GM18868 (cell line): ENCODE measurements around the gene OGFOD3.
"Not testable (repeated sequence)": the region's sequence is repeated elsewhere in the genome, so short reads cannot be mapped to it uniquely, and the experiment has no call there.

Experiments
- ATAC-seq: cut with Tn5 transposase; IDR thresholded peaks from one replicate; pipeline ENCODE4 v1.9.1; 2021; ENCODE audit warnings: mild to moderate bottlenecking, moderate library complexity; ENCODE audit not compliant: unreplicated experiment

OGFOD3 gene

DNA sequence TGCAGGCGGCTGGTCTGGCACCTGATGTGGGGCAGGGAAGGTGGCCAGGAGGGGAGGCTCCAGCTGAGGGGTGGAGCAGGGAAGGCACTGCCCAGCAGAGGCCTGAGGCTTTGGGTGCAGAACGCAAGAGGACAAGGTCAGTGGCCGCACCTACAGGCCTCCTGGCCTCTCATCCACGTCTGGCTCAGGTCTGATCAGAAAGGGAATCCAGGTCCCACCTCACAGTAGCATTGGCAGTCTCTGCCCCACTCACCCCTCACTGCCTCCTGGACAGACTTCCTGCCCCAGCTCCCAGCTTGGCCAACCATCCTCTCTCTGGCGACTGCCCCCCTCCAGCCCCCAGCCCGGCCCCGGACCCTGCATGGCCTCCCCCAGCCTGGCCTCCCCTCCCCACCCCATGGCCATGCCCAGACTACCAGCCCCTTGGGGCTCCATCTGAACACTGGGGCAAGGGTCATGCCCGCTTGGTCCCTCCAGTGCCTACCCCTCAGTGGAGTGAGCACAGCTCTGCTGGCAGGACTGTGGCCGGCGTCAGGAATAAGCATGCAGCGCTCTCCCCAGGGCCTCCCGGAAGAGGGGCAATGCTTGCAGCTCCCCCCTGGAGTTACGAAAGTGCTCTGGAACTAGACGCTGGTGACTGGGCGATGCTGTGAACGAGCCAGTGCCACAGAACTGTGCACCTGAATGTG lies 42.2 kb downstream of the OGFOD3 start:
- ATAC-seq = no peak

DNA sequence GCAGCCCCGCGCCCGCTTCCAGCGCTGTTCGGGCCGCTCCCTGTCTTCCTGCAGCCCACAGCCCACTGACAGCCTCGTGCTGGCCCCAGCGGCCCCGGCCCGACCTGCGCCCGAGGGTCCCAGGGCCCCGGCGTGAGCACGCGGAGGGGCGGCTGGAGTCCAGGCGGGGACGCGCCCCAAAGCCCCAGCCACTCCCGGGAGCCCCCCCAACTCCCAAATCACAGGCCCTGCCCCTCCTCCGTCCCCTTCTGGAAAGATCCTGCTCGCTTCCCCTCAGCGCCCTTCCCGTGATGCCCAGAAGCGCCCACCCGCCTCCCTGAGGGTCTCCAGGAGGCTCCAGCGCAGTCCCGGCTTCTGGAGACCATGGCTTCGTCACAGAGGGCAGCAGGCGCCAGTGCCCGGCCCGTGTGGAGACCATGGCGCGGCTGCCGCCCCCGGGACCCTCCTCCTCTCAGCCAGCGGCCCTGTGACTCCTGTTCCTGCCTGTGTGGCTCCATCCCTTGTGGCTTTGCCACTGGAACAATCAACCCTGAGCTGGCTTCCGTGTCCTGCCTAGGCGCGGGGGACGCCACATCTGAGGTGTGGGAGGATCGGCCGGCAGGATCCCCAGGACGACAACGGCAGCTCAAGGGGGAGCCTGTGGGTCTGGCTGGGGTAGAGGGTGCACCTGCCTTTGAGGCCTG lies 42.9 kb downstream of the OGFOD3 start:
- no peak for ATAC-seq

DNA sequence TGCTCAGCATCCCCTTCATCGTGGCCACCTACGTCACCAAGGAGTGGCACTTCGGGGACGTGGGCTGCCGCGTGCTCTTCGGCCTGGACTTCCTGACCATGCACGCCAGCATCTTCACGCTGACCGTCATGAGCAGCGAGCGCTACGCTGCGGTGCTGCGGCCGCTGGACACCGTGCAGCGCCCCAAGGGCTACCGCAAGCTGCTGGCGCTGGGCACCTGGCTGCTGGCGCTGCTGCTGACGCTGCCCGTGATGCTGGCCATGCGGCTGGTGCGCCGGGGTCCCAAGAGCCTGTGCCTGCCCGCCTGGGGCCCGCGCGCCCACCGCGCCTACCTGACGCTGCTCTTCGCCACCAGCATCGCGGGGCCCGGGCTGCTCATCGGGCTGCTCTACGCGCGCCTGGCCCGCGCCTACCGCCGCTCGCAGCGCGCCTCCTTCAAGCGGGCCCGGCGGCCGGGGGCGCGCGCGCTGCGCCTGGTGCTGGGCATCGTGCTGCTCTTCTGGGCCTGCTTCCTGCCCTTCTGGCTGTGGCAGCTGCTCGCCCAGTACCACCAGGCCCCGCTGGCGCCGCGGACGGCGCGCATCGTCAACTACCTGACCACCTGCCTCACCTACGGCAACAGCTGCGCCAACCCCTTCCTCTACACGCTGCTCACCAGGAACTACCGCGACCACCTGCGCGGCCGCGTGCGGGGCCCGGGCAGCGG lies 43.6 kb downstream of the OGFOD3 start:
- no peak for ATAC-seq

DNA sequence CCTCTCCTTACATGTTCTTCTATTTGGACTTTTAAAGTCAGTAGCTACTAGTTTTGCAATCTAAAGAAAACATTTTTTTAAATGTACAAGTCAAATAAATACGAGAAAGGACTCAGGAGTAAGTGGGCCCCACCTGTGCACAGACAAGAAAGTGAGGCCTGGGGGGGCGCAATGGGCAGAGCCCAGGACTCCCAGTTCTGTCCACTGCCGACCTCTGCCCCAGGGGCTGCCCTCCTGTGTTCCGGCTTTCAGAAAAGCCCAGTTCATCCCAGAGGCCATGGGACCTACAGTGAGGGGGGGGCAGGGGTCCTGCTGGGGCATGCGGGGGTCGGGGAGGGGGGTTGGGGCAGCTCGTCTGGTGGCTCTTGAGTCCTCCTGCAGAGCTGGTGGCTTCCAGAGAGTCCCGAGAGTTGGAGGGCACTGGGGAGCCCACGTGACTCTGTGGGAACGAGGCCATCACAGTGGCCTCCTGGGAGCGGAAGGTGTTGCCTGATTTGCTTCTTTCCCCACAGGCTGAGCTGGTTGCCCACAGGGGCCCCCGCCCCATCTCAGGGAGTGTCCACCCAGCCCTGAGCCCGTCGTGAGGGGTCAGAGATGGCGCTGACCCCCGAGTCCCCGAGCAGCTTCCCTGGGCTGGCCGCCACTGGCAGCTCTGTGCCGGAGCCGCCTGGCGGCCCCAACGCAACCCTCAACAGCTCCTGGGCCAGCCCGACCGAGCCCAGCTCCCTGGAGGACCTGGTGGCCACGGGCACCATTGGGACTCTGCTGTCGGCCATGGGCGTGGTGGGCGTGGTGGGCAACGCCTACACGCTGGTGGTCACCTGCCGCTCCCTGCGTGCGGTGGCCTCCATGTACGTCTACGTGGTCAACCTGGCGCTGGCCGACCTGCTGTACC lies 44.4 kb downstream of the OGFOD3 start:
- ATAC-seq = no peak

DNA sequence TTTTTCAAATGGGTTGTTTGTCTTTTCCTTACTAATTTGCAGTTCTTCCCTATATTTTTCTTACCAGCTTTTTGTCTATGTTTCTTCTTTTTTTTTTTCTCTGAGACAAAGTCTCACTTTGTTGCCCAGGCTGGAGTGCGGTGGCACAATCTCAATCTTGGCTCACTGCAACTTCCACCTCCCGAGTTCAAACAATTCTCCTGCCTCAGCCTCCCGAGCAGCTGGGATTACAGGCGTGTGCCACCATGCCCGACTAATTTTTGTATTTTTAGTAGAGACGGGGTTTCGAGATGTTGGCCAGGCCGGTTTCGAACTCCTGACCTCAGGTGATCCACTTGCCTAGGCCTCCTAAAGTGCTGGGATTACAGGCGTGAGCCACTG lies 45.3 kb downstream of the OGFOD3 start:
- not testable (repeated sequence) for ATAC-seq

DNA sequence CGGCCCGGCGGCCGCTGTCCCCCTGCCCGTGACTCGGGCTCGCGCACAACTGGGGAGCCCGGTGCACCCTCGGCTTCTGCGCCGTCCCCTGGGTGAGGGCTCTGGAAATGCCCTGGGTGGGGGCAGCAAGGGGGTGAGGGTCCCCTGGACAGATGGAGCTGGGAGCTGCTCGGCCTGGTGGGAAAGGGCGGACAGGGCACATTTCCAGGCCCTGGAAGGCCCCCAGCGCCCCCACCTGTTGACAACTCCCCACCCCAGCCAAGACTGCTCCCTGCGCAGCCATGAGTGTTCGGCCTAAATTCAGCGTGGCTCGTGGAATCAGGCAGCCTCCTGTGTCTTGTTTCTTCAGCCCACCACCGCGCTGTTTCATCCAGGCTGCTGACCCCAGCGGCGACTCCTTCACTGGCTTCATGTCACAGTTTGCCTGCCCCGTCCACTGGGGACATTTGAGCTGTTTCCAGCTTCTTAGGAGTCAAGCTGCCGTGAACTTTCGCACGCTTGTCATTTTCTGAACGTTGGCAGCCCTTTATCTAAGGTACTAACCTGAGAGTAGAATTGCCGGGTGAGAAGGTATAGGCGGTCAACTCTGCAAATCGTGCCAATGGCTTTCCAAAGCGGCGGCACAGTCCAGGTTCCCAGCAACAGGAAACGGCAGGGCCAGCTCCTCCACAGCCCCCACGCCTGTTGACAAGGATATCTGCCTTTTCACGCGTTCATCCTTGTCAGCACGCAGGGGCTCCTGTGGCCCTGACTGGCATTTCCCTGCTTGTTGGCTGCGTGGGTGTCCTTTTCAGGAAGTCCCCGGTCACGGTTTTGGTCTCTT lies 45.9 kb downstream of the OGFOD3 start:
- ATAC-seq = no peak

DNA sequence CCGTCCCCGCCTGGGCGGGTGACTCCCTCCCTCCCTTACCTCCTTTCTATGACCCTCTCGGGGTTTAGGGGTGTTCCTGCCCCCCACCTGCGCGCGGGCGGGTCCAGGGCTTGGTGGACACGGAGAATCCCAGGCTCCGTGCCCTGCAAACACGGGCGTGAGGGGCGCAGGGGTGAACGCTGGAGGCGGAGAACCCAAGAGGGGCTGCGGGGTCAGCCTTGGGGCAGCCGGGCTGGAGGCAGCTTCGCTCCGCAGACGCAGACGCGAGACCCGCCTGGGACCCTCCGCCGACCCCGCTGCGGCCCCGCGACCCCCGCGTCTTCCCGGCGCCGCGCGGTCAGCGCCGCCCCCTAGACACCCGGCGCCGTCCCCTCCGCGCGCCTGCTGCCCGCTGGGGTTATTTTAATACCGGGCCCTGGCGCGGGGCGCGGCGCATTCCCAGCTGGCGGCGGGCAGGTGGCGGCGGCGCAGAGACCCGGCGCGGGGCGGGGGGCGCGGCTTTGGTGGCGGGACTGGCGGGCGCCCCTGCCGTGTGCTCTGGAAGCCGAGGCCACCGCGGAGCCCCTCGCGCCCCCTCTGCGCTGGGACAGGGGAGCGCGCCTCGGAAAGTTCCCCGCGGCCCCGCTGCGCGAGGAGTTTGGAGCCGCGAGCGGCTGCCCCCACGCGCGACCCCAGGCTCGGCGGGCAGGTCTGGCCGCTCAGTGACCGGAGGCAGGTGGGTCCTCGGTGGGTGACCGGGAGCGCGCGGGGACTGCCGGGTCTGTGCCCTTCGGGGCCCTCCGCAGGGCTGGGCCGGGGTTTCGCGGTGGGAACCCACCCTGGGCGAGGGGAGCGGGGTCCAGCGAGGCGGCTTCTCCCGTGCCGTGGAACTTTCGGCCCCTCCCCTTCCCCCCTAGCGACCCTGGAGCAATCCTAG lies 46.8 kb downstream of the OGFOD3 start, which contains the start of gene UTS2R:
UTS2R (plus strand) TSS at position 433 of the 916 bp plus-strand sequence. CDS start 2,560 bp downstream, outside the sequence.
- ATAC-seq = no peak

DNA sequence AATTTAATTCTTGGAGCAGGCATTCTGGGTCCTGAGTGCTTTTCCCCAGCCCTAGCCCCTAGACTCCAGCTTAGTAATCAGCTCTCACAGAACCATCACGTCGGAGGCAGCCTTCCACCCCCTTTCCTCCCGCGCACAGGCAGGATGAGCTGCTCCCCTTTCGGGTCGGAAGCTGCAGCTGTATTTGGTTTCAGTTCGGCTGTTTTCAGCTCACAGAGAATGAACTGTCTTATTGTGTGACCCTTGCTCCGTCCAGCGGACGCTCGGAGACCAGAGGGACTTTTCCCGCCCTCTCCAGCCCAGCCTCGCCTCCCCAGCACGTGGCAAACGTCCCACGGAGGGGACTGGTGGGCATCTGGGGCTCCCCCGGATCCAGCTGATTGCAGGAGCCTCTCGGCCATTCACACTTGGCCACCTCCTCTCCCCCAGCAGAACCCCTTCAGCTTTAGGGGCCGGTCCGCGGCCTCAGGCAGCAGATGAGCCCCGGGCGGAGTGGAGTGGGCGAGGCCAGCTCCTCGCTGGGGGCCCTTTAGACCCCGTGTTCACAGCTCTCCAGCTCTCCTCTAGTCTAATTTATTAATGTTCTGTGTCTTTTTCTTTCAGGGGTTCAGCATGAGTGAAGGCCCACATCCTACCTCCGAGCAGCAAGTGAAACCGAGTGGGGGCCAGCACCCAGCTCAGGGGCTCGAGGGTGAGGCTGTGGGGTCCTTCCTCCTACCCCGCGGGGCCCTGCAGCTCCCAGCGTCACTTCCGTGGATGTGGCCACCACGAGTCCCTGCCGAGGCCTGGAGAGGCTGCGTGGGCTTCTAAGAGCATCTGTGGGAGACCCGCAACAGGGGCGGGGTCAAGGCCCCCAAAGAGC lies 47.7 kb downstream of the OGFOD3 start:
- ATAC-seq = no peak

DNA sequence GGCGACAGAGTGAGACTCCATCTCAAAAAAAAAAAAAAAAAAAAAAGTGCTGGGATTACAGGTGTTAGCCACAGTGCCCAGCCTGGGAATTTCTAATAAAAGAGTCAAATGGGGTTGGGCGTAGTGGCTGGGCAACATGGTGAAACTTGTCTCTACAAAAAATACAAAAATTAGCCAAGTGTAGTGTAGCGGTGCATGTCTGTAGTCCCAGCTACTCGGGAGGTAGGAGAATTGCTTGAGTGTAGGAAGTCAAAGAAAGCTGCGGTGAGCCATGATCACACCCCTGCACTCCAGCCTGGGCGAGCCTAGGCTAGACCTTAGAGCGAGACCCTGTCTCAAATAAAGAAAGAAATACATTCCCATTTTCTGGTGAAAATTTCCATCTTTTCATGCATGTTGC lies 49.2 kb downstream of the OGFOD3 start:
- ATAC-seq = no peak

DNA sequence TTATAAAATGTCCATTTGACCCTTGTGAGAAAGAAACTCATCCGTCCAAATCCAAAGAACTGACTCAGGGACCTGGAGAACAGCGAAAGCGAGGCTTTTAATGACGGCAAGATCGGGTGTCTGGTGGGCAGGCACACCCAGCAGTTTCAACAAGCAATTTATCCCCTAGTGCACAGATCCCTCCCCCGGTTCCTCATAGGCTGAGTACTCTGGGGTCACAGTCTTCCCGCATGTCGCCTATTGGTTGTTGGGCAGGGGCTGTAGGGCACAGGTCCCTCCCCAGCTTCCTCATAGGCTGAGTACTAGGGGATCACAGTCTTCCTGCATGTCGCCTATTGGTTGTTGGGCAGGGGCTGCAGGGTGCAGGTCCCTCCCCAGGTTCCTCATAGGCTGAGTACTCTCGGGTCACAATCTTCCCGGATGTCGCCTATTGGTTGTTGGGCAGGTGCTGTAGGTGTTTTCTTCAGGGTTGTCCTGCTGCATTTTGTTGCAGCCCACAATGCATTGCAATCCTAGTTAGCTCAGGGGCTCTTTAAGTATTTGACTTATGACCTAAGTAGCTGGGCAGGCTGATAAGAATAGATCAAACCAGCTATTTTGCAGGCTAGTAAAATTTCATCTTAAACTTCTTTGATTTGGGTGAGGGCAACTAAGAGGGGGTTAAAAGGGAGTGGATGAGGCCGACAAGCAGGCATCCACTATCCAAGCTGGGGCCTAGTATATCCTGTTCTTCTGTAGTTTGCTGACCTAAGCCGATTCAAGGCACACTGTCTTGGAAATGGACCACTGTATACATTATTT lies 50.5 kb downstream of the OGFOD3 start:
- ATAC-seq = no peak

DNA sequence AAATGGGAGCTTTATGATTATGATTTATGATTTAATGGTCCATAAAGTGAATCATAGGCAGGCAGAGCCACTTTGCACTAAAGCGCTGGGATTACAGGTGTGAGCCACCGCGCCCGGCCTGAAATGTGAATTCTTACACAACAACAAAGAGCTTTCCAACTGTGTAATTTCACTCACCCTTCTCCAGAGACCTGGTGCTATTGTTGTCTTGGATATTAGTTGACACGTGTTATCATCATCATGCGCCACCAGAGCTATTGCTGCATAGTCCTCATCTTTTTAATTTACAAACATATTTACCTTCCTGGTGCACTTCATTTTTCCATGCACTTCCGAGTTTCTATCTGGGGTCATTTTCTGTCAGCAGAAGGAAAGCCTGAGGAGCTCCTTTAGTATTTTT lies 51.6 kb downstream of the OGFOD3 start:
- ATAC-seq = no peak

DNA sequence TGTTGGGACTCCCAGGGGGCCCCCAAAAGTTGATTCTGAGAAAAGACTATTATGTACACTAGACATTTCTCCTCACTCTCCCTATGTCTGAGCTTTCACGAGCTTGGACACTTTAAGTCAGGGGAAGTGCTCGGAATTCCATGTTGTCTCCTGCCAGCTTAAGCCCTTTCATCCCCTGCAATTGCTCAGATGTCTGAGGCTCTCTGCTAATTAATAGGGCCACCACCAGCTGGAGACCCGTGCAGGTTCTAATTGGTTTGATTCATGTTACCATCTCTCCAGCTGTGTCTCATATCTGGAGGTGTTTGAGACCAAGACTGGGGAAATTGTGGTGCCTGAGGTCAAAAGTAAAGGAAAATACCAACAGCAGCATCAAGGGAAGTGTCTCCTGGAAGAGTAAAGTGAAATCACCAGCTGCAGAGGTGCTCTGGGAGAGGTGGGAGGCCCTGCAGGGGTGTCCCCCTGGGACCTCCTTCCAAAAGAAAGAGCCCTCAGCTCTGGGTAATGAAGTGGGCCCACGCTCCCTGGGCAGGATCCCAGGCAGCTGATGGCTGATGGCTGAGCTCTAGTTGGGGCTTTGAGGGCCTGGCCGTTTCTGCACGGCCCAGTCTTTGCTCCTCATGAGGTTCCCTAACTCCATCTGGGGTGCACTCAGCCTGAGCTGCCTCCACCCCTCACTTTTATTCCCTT lies 52.6 kb downstream of the OGFOD3 start:
- ATAC-seq = no peak

DNA sequence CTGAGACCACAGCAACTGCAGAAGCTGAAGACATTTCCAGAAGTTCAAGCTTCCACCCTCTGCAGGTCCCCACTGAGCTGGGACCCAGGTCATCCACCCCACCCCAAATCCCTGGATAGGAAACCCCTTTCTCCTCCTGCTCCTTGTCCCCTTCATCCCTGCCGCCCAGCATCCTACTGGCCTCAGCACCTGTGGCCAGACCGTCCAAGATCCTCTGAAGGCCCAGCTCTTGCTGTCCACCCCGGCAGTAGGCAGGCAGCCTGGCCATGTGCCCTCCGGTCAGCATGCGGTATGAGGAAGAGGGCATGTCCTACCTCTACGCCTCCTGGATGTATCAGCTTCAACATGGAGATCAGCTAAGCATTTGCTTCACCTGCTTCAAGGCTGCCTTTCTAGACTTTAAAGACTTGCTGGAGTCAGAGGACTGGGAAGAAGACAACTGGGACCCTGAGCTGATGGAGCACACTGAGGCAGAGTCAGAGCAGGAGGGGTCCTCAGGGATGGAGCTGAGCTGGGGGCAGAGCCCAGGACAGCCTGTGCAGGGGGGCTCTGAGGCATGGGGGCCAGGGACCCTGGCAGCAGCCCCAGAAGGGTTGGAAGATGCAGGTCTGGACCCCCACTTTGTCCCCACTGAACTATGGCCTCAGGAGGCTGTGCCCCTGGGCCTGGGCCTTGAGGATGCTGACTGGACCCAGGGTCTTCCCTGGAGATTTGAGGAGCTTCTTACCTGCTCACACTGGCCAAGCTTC lies 56.3 kb downstream of the OGFOD3 start:
- no peak for ATAC-seq

DNA sequence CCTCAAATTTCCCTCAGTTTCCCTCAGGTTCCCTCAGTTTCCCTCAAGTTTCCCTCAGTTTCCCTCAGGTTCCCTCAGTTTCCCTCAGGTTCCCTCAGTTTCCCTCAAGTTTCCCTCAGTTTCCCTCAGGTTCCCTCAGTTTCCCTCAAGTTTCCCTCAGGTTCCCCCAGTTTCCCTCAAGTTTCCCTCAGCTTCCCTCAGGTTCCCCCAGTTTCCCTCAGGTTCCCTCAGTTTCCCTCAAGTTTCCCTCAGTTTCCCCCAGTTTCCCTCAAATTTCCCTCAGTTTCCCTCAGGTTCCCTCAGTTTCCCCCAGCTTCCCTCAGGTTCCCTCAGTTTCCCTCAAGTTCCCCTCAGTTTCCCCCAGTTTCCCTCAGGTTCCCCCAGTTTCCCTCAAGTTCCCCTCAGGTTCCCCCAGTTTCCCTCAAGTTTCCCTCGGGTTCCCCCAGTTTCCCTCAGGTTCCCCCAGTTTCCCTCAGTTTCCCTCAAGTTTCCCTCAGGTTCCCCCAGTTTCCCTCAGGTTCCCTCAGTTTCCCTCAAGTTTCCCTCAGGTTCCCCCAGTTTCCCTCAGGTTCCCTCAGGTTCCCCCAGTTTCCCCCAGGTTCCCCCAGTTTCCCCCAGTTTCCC lies 58.8 kb downstream of the OGFOD3 start:
- ATAC-seq = not testable (repeated sequence)

DNA sequence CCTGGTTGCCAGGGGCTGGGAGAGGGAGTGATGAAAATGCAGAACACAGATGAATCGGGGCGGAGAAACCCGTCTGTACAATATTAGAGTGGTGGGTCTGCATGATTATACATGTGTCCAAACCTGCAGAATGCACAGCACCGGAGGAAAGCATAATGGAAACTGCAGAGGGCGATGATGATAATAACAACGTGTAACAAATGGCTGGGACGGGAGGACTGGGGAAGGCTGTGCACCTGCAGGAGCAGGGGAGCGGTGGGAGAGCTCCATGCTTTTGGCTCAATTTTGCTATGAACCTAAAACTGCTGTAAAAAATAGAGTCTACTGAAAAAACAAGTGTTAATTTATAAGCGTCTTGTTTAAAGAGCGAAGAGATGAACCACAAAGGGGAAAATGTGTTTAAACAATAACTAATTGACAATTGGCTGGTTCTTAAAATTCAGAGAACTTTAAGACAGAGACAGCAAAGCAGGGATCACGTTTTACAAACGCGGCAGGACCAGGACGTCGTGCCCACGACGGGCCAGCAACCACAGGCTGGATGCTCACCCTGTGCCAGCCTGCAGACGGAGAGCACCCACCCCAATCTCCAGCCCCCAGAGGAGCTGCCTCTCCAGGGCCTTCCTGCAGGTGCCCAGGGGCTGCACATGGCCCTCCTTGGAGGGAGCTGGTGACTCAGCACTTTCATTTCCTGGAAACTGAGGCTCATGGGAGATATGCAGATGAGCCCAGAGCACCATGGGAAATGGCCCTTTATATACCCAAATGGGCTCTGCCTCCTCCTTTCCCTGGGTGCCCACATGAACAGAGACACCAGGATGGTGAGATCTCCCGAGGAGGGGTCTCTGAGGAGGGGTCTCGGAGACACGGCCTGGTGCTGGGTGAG lies 59.7 kb downstream of the OGFOD3 start, which contains the start of gene TEX19:
TEX19 (plus strand) TSS at position 783 of the 886 bp plus-strand sequence. CDS start 2,904 bp downstream, outside the sequence.
- ATAC-seq = no peak
